ENCODE results near the gene GJC2. TPM values are rescaled to one million over a fixed set of nuclear protein-coding genes. Genes with fewer than 3 reads are reported as not detected.
A peak's percentile ranks its signal among the peaks of the same experiment; 100 is the strongest.

GJC2 gene
- total and polyA plus RNA-seq, 4 donors = 0.10 to 0.79 (median 0.25) TPM; not detected in 1

GRCh38 chr1:228108055-228108690 is 41.6 kb upstream of the GJC2 start:
- H3K4me3 ChIP-seq (ENCODE audit: low read depth in 1 of 3, low read length in 3 of 3) = peak overlapping the region; percentile 68 to 99 (median 89)
- H3K4me1 ChIP-seq (ENCODE audit: control insufficient read depth in 4 of 4, insufficient read depth in 4 of 4, low read length in 3 of 4) = peaks cover 3 to 41% (median 31%) of the 10 kb centered on the region in 4 donors
- no peaks in the 10 kb centered on the region for H3K9me3 ChIP-seq (ENCODE audit: control insufficient read depth in 4 of 4, low read length in 3 of 4)
- H3K36me3 ChIP-seq (ENCODE audit: control insufficient read depth in 4 of 4, insufficient read depth in 3 of 4, low read depth in 1 of 4, low read length in 3 of 4) = peaks cover 0 to 15% (median 10%) of the 10 kb centered on the region in 4 donors
- no peak for TF ChIP-seq REST (IDR thresholded peaks at IDR 0.05)
- no peak for TF ChIP-seq CTCF (IDR thresholded peaks at IDR 0.05; ENCODE audit: low read depth, low read length, missing input control)
- TF ChIP-seq JUND (IDR thresholded peaks at IDR 0.05) = no peak
- no peak for TF ChIP-seq ATF3 (IDR thresholded peaks at IDR 0.05)
- TF ChIP-seq HNF4G (IDR thresholded peaks at IDR 0.05) = no peak
- TF ChIP-seq YY1 (IDR thresholded peaks at IDR 0.05) = no peak
- no peak for TF ChIP-seq GABPA (IDR thresholded peaks at IDR 0.05 in 1 of 2, conservative IDR thresholded peaks at IDR 0.05 in 1 of 2)
- no peak for TF ChIP-seq NR2F2 (IDR thresholded peaks at IDR 0.05)
- no peak for TF ChIP-seq RXRA (IDR thresholded peaks at IDR 0.05)
- no peak for TF ChIP-seq EGR1 (IDR thresholded peaks at IDR 0.05; ENCODE audit: low read depth in 2 of 2)
- H3K27me3 ChIP-seq (ENCODE audit: control insufficient read depth in 4 of 4, insufficient read depth in 4 of 4, low read length in 3 of 4) = no peaks in the 10 kb centered on the region
- peak overlapping the region; percentile 75 to 98 for H3K9ac ChIP-seq (ENCODE audit: low read depth in 1 of 2, low read length in 2 of 2)
- 75% methylated on average over 11 of the region's 11 CpGs for WGBS
- no peak for DNase-seq (ENCODE audit: low spot score)
- peak overlapping the region; percentile 70 to 91 for H3K27ac ChIP-seq (ENCODE audit: low read depth in 1 of 2, low read length in 2 of 2)

- Histone ChIP-seq H3K9ac (ENCODE audit: low read depth in 1 of 2, low read length in 2 of 2) (peak overlapping the region; percentile 75 to 98), H3K4me3 (ENCODE audit: low read depth in 1 of 3, low read length in 3 of 3) (peak overlapping the region; percentile 68 to 99 (median 89)), H3K9me3 (ENCODE audit: control insufficient read depth in 4 of 4, low read length in 3 of 4) (no peaks in the 10 kb centered on the region), H3K27me3 (ENCODE audit: control insufficient read depth in 4 of 4, insufficient read depth in 4 of 4, low read length in 3 of 4) (no peaks in the 10 kb centered on the region), H3K4me1 (ENCODE audit: control insufficient read depth in 4 of 4, insufficient read depth in 4 of 4, low read length in 3 of 4) (peaks cover 3 to 36% (median 29%) of the 10 kb centered on the region in 4 donors), H3K36me3 (ENCODE audit: control insufficient read depth in 4 of 4, insufficient read depth in 3 of 4, low read depth in 1 of 4, low read length in 3 of 4) (peaks cover 0 to 15% (median 10%) of the 10 kb centered on the region in 4 donors), H3K27ac (ENCODE audit: low read depth in 1 of 2, low read length in 2 of 2) (peak overlapping the region; percentile 70 to 91)
- no peak for TF ChIP-seq MAX (IDR thresholded peaks at IDR 0.05)
- TF ChIP-seq REST (IDR thresholded peaks at IDR 0.05) = no peak
- TF ChIP-seq FOXA1 (IDR thresholded peaks at IDR 0.05) = no peak
- TF ChIP-seq TAF1 (conservative IDR thresholded peaks at IDR 0.05) = no peak
- TF ChIP-seq GABPA (IDR thresholded peaks at IDR 0.05 in 1 of 2, conservative IDR thresholded peaks at IDR 0.05 in 1 of 2) = no peak
- no peak for TF ChIP-seq HNF4G (IDR thresholded peaks at IDR 0.05)
- TF ChIP-seq YY1 (IDR thresholded peaks at IDR 0.05) = no peak
- no peak for TF ChIP-seq EGR1 (IDR thresholded peaks at IDR 0.05; ENCODE audit: low read depth in 2 of 2)
- TF ChIP-seq FOXA2 (IDR thresholded peaks at IDR 0.05) = no peak
- 3% methylated on average over 8 of the region's 8 CpGs for WGBS
- DNase-seq (ENCODE audit: low spot score) = no peak
Observed at GRCh38 chr1:228108742-228109072, 41.0 kb upstream of the GJC2 start.
